ENCODE measurements around the gene ALMS1. TPM values are rescaled to one million over a fixed set of nuclear protein-coding genes. Genes with fewer than 3 reads are reported as not detected.
"Not testable (repeated sequence)": the region's sequence is repeated elsewhere in the genome, so short reads cannot be mapped to it uniquely, and the experiment has no call there.

ALMS1 gene
- total RNA-seq, 2 donors from 2014 or later = 18.5 to 69.3 TPM

DNA sequence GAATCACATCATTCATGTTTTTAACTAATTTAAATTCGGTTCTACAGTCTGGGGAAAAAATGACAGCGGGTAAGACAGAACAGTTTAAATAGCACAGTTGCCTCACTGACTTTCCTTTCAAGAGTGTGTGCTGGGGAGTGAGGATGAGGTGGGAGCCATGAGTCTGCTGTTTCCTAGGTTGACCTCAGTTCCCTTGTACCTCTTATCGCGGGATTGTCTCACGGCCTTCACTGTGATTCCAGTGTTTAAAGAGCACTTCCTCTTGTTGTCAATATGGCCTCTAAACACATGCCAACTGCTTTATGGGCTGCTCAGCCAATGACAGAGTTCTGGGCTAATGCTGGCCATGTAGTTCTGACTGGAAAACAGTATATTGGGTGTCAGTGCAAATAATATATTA lies 41.6 kb upstream of the ALMS1 start:
- WGBS = 61% methylated on average over 5 of the region's 5 CpGs
- Histone ChIP-seq H3K27me3 (replicated peaks; ENCODE audit: insufficient read depth) (no peaks in the 10 kb centered on the region), H3K4me1 (replicated peaks) (no peaks in the 10 kb centered on the region), H3K4me3 (no peak overlapping the region), H3K9me3 (no peaks in the 10 kb centered on the region), H3K27ac (no peak overlapping the region), H3K36me3 (no peaks in the 10 kb centered on the region)
- TF ChIP-seq POLR2A (IDR thresholded peaks at IDR 0.05) (no peak), POLR2AphosphoS5 (IDR thresholded peaks at IDR 0.05) (no peak)
- TF ChIP-seq, protein P1, sequence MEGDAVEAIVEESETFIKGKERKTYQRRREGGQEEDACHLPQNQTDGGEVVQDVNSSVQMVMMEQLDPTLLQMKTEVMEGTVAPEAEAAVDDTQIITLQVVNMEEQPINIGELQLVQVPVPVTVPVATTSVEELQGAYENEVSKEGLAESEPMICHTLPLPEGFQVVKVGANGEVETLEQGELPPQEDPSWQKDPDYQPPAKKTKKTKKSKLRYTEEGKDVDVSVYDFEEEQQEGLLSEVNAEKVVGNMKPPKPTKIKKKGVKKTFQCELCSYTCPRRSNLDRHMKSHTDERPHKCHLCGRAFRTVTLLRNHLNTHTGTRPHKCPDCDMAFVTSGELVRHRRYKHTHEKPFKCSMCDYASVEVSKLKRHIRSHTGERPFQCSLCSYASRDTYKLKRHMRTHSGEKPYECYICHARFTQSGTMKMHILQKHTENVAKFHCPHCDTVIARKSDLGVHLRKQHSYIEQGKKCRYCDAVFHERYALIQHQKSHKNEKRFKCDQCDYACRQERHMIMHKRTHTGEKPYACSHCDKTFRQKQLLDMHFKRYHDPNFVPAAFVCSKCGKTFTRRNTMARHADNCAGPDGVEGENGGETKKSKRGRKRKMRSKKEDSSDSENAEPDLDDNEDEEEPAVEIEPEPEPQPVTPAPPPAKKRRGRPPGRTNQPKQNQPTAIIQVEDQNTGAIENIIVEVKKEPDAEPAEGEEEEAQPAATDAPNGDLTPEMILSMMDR (IDR thresholded peaks at IDR 0.05) = no peak
- intact Hi-C loops (cut with DNase I) = no loop called here
- no peak for DNase-seq (ENCODE audit: low spot score)

- H3K9me3 ChIP-seq; intact Hi-C loops (cut with DNase I); H3K4me3 ChIP-seq; H3K36me3 ChIP-seq; DNase-seq (ENCODE audit: low spot score); H3K27me3 ChIP-seq (replicated peaks; ENCODE audit: insufficient read depth); H3K4me1 ChIP-seq (replicated peaks); H3K27ac ChIP-seq: not testable (repeated sequence)
- WGBS = 84% methylated on average over 3 of the region's 3 CpGs
These were observed 40.9 kb upstream of the ALMS1 start for GRCh38 chr2:73344747-73345146.

GRCh38 chr2:73350035-73350691 lies 35.5 kb upstream of the ALMS1 start:
- H3K36me3 ChIP-seq = no peaks in the 10 kb centered on the region
- H3K9me3 ChIP-seq = no peaks in the 10 kb centered on the region
- no peak overlapping the region for H3K27ac ChIP-seq
- WGBS = 62% methylated on average over 4 of the region's 4 CpGs
- no peaks in the 10 kb centered on the region for H3K27me3 ChIP-seq (replicated peaks; ENCODE audit: insufficient read depth)
- H3K4me3 ChIP-seq = no peak overlapping the region
- no peak for TF ChIP-seq POLR2AphosphoS5 (IDR thresholded peaks at IDR 0.05)
- no peak for TF ChIP-seq POLR2A (IDR thresholded peaks at IDR 0.05)
- TF ChIP-seq, protein P1 (IDR thresholded peaks at IDR 0.05) = no peak
- no peaks in the 10 kb centered on the region for H3K4me1 ChIP-seq (replicated peaks)
- no peak for DNase-seq (ENCODE audit: low spot score)
- intact Hi-C loops (cut with DNase I) = no loop called here

GRCh38 chr2:73356097-73356496 lies 29.5 kb upstream of the ALMS1 start:
- no peaks in the 10 kb centered on the region for H3K9me3 ChIP-seq
- no peaks in the 10 kb centered on the region for H3K36me3 ChIP-seq
- intact Hi-C loops (cut with DNase I) = no loop called here
- no peak overlapping the region for H3K4me3 ChIP-seq
- DNase-seq (ENCODE audit: low spot score) = no peak
- H3K27ac ChIP-seq = no peak overlapping the region
- no peak for TF ChIP-seq POLR2AphosphoS5 (IDR thresholded peaks at IDR 0.05)
- TF ChIP-seq, protein P1 (IDR thresholded peaks at IDR 0.05) = no peak
- TF ChIP-seq POLR2A (IDR thresholded peaks at IDR 0.05) = no peak
- no peaks in the 10 kb centered on the region for H3K4me1 ChIP-seq (replicated peaks)
- 89% methylated on average over 3 of the region's 3 CpGs for WGBS
- no peaks in the 10 kb centered on the region for H3K27me3 ChIP-seq (replicated peaks; ENCODE audit: insufficient read depth)

GRCh38 chr2:73359915-73360697 lies 25.5 kb upstream of the ALMS1 start:
- no peak for DNase-seq (ENCODE audit: low spot score)
- no peak overlapping the region for H3K27ac ChIP-seq

More at GRCh38 chr2:73359915-73360697, 25.5 kb upstream of the ALMS1 start:
- intact Hi-C loops (cut with DNase I) = no loop called here
- Histone ChIP-seq H3K4me3 (no peak overlapping the region), H3K9me3 (no peaks in the 10 kb centered on the region), H3K4me1 (replicated peaks) (no peaks in the 10 kb centered on the region), H3K36me3 (no peaks in the 10 kb centered on the region), H3K27me3 (replicated peaks; ENCODE audit: insufficient read depth) (no peaks in the 10 kb centered on the region)
- TF ChIP-seq, protein P1 (IDR thresholded peaks at IDR 0.05) = no peak
- TF ChIP-seq POLR2A (IDR thresholded peaks at IDR 0.05) (no peak), POLR2AphosphoS5 (IDR thresholded peaks at IDR 0.05) (no peak)
- WGBS = 19% methylated on average over 2 of the region's 2 CpGs
